Activated T-cell treated with anti-CD3 and anti-CD28 coated beads for 1 hour (primary cell): ENCODE data around the gene PTPRN2.
"Not testable (repeated sequence)": the region's sequence is repeated elsewhere in the genome, so short reads cannot be mapped to it uniquely, and the experiment has no call there.

Experiments
- DNase-seq: peaks from one replicate; pipeline ENCODE4 v3.0.0-alpha.2; 2020; ENCODE audit warnings: low read depth

The PTPRN2 gene

DNA sequence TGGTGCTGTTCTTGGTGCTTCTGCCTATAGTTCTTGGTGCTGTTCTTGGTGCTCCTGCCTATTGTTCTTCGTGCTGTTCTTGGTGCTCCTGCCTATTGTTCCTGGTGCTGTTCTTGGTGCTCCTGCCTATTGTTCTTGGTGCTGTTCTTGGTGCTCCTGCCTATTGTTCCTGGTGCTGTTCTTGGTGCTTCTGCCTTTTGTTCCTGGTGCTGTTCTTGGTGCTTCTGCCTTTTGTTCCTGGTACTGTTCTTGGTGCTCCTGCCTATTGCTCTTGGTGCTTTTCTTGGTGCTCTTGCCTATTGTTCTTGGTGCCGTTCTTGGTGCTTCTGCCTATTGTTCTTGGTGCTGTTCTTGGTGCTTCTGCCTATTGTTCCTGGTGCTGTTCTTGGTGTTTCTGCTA lies 71.1 kb downstream of the PTPRN2 start:
- DNase-seq: no peak

- no peak for DNase-seq
Observed at GRCh38 chr7:158512869-158513268, 74.8 kb downstream of the PTPRN2 start.

- no peak for DNase-seq
Observed at GRCh38 chr7:158512042-158512441, 75.6 kb downstream of the PTPRN2 start.

- no peak for DNase-seq
Observed at GRCh38 chr7:158508802-158509385, 78.7 kb downstream of the PTPRN2 start.

GRCh38 chr7:158508321-158508720 lies 79.3 kb downstream of the PTPRN2 start:
- not testable (repeated sequence) for DNase-seq

GRCh38 chr7:158507917-158508316 lies 79.7 kb downstream of the PTPRN2 start:
- no peak for DNase-seq

- not testable (repeated sequence) for DNase-seq
Observed at GRCh38 chr7:158507175-158507574, 80.4 kb downstream of the PTPRN2 start.

DNA sequence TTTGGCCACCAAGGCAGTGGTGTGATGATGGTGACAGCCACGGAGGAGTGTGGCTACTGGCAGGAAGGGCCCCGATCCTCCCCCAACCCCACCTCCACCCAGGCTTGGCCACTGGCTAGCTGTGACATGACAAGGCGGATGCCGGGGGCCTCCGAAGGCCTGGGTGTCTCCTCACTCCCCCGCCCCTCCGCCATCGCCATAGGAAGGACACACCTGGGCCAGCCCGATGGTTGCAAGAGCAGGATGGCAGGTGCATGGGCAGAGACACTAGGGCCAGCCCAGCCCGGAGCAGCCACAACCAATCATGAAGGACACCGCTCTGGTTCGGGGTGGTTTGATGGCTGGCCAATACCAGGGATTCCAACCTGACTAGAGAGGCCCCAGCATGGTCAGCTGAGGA lies 81.0 kb downstream of the PTPRN2 start:
- no peak for DNase-seq

- DNase-seq: no peak
Observed at GRCh38 chr7:158505683-158506082, 81.9 kb downstream of the PTPRN2 start.

- no peak for DNase-seq
Observed at GRCh38 chr7:158502068-158502750, 85.4 kb downstream of the PTPRN2 start.

DNA sequence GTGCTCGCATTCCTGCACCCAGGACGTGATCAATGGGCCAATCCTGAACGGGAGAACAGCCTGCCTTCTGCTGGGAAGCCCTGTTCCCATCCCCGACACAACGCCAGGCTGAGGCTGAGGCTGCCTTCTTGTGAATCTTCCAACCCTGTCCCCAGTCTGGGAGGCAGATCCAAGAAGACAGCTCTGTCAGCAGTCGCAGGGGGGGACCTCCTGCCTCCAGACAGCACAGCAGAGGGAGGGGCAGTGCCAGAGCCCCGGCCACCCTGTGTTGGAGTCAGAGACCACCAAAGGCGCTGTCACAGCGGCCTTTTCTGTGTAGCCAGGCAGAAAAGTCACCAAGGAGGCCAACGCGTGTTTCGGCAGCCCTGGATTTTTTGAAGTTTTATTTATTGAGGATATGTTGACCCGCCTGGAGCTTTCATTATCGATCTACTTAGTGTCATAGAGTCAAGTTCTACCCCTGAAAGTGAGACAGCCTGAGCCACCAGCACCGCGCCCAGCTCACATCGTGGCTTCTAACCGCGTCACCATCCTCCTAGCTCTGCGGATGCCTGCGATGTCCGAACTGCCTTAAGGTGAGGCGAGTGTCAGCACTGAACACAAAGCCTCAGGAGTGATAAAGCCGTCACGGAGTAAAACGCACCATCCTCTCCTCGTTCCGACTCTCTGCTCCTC lies 86.1 kb downstream of the PTPRN2 start:
- DNase-seq: no peak

DNA sequence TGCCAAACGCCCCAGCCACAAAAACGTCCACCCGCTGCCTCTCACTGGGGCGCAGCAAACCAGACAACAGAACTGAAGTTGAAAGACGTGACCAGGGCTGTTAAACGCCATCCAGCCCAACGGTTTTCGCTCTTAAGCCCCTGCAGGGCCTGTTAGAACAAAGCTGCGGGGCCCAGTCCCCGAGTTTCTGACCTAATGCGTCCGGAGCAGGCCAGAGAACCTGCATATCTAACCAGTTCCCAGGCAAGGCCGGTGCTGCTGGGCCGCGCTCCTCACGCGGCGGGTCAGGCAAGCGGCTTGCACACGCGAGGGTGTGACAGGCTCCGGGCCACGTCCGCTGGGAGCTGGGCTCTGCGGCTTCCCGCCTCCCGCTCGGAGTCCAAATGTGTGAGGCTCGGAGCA lies 87.0 kb downstream of the PTPRN2 start:
- DNase-seq: no peak

DNA sequence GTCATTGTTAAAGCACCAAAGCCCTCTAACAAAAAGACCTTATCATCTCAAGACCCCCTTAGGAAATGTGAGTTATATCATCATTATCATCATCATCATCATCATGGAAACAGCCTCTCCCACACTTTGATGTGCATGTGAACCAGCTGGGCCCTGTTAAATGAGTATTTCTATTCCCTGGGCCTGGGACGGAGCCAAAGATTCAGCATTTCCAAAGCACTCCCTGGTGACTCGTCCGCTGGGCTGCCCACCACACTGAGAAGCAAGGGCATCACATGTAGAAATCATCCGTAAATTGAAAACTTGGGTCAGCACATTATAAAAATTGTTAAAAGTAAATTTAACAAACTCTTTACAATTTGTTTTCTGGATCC lies 88.6 kb downstream of the PTPRN2 start:
- DNase-seq: no peak

DNA sequence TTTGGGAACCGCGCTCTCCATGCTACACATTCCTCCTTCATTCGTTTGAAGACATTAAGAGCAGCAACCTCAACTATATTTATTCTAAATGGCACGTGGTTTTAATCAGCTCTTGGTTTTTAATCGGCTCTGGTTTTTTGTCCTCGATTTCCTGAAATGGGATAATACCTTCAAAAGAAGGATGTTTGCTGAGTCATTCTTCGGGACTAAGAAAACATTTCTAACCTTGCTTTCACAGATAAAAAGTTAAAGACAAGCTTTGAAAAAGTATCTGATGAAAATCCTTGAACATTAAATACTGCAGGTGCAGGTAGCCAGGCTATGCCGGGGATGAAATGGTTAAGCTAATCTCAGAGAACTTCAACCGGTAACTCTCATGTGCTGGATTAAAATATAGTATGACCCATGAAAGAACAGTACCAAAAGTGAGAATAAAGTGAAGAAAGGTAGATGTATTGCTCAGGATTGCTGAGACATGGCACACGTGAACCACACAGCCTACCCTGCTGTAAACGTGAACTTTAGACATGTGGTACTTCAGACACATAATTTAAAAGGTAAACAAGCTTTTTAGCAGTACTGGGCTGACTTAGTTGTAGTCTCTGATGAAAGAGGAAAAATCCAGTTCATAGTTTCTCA lies 89.1 kb downstream of the PTPRN2 start:
- DNase-seq: no peak

DNA sequence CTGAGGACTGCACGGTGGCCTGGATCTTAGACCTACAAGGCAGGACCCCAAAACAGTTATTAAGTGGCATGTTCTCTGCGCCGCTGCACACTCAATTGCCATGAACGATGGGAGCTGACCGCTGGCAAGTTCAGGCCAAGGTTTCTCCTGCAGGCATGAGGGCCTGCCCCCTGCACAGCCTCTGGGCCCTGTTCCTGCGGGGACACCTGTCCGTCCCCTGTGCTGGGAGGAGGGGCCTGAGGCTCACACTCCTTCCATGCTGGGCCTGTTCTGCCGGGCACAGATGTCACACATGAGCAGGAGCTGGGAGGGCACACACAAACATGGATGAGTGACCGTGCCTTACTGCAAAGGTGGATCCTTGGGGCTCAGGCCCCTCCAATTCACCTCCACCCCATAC lies 90.0 kb downstream of the PTPRN2 start:
- DNase-seq: no peak

- no peak for DNase-seq
Observed at GRCh38 chr7:158495786-158496185, 91.8 kb downstream of the PTPRN2 start.

DNA sequence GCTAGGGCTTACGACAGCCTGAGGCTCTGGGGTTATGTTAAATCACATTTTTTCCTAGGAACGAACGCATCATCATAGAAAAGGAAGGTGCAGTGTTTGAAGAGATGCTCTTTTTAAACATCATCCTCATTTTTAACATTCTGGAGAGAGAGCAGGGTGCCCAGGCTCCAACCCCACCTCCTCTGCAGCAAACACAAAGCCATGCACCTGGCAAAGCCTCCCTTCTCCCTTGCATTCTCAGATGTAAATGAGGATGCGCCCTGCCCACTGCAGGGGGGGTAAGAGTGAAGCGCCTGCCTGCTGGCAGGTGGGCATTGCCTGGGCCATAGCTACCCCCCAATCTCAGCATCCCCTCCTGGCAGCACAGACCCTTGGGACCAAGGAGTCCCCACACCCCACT lies 92.4 kb downstream of the PTPRN2 start:
- no peak for DNase-seq

DNA sequence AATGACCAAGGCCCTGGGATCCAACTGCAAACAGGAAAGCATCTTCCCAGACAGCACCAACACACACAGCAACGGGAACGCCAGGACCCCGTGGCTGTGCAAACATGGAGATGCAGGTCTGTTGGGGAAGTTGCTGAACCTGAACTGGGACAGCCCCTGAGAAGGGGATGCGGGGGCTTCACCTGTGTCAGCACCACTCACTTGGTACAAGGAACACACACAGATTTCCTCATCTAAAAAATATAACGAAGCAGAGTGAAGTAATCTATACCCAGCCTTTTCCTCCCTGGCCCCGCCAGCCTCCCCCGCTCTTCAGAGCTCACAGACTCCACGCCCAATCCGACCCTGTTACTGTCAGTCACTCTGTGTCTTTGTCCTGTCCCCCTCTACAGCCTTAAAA lies 93.0 kb downstream of the PTPRN2 start:
- DNase-seq: no peak

DNA sequence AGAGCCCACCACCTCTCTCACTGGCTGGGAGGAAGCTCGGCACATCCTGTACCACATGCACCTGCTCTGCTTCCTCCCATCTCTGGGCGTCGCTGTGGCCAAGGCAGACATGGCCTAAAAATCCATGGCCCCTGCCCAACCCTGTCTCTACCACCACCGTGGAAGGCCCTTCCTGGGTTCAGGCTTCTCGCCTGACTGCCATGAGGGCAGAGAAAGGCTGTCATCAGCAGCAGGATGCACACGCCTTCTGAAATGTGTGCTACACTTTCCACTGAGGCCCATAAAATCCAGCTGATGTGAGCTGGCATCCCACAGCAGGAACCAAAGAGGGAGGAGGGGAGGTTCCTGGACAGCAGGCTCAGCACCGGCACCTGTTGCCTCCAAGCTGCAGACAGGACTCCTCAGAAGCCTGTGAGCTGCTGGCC lies 93.4 kb downstream of the PTPRN2 start:
- no peak for DNase-seq

GRCh38 chr7:158492367-158492764 lies 95.3 kb downstream of the PTPRN2 start:
- DNase-seq: no peak

- no peak for DNase-seq
Observed at GRCh38 chr7:158491094-158491493, 96.5 kb downstream of the PTPRN2 start.

DNA sequence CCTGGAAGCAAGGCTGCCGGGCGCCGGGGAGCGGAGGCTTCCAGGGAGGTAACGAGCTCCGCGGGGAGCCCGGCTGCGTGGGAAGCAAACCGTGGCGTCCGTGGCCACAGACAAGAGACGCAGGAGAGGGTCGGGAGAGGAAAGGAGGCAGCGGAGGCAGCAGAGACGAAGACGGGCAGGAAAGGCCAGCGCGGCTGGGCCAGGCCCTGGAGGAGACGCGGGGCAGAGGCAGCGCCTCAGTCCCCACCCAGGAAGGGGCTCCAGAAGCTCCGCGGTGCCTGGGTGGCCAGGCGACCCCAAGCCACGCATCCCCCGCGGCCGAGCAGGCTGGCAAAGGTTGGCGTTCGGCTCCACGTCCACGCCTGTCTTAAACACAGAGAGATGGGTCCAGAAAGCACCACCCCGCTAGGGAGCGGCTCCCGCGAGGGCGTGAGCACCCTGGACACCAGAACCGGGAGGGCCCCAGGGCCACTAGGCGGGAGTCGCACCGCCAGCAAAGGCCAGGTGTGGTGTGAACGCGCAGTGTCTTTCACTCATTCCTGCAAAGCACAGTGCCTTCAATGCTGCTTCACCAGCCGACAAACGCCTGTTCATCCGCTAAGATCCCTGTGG lies 97.3 kb downstream of the PTPRN2 start:
- DNase-seq: no peak
